Measurements from ENCODE around the gene DCUN1D1. TPM values are rescaled to one million over a fixed set of nuclear protein-coding genes. Genes with fewer than 3 reads are reported as not detected.

Gene DCUN1D1
- total RNA-seq, 4 donors from 2014 or later = 31.1 to 57.7 (median 43.4) TPM

GRCh38 chr3:183013074-183013473 lies 32.7 kb upstream of the DCUN1D1 start:
- TF ChIP-seq CTCF (IDR thresholded peaks at IDR 0.05; ENCODE audit: low read depth) = no peak

DNA sequence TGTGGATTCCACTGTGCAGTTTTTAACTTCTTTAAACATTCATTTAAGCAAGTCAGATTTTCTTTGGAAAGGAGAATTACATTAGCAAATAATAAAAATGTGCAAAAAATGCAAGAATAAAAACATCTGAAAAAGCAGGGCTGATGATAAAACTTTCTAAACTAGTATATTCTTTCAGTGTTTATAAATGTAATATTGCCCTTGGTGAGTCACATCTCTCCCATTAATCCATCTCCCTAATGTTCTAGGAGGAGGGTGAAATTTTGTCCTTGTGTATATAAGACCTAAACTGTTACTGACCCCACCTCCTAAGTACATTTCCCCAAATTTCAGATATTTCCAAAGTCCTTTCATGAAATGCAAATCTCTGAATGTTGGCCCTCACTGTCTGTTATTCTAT lies 28.5 kb upstream of the DCUN1D1 start:
- no peak for TF ChIP-seq CTCF (IDR thresholded peaks at IDR 0.05; ENCODE audit: low read depth)

DNA sequence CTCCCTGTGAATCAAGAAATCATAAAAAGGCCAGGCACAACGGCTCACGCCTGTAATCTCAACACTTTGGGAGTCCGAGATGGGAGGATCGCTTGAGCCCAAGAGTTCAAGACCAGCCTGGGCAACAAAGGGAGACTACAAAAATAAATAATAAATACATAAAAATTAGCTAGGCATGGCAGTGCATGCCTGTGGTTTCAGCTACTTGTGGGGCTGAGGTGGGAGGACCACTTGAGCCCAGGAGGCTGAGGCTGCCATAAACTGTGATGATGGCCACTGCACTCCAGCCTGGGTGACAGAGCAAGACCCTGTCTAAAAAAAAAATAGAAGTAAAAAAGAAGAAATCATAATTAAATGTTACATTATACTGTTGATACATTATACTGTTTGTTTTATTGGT lies 28.0 kb upstream of the DCUN1D1 start:
- no peak for TF ChIP-seq CTCF (IDR thresholded peaks at IDR 0.05; ENCODE audit: low read depth)

DNA sequence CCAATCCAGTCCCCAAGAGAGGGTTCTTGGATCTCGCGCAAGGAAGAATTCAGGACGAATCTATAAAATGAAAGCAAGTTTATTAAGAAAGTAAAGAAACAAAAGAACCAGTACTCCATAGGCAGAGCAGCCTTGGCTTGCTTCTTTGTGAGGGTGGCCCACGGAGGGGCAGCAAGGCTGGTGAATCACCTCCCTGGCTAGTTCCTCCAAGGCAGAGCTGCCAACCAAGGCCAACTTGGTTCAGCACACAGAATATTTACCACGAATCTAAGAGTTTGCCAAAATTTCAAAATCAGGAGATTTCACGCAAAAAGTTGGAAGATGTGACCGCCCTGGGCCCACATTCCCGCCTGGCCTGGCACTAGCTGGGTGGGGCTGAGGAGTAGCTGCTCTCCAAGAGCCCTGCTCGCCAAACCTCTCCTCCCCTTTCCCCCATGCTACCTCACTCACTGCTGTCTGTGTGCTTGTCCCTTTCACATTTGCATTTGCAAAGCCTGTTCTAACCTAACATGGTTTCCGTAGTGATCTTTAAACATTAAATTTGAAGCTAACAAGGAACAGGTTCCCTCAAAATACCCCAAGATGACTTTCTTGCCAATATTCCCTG lies 26.2 kb upstream of the DCUN1D1 start:
- no peak for TF ChIP-seq CTCF (IDR thresholded peaks at IDR 0.05; ENCODE audit: low read depth)

DNA sequence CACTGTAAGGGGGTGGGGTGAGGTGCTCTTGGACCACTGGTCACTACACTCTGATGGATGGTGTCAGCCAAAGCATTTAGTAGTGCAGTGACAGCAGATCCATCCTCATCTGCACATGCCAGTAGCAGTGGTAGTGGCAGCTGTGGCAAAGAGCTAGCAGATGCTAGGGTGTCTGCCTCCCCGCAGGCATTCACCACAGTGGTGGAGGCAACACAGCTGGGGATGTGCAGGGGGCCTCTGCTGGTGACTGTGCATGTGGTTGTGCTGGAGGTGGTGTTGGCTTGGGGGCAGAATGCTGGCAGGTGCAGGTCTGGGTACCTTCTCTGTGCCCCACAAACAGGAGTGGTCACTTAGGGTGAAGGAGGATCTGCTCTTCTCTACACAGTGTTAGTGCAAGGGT lies 19.4 kb upstream of the DCUN1D1 start:
- TF ChIP-seq CTCF (IDR thresholded peaks at IDR 0.05; ENCODE audit: low read depth) = no peak

DNA sequence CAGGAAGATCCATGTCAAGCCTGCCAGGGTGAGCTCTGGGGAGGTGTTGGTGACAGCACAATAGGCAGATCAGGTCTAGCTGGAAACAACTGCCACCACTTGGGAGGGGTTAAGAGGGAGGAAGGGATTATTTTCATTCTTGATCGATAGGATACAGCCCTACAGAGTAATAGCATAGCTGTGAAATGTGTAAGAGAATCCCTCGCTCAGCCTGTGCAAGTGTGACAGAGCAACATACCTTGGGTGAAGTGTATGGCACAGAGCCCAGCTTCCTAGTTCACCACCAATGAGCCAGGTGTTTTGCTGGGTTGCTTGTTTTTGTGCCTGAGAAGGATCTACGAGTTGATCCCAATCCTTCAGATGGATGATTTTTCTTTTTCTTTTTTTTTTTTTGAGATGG lies 9.2 kb upstream of the DCUN1D1 start:
- TF ChIP-seq CTCF (IDR thresholded peaks at IDR 0.05; ENCODE audit: low read depth) = no peak

GRCh38 chr3:182986021-182986420 lies 5.7 kb upstream of the DCUN1D1 start:
- no peak for TF ChIP-seq CTCF (IDR thresholded peaks at IDR 0.05; ENCODE audit: low read depth)

Measured in subcutaneous adipose tissue (tissue), 4 donors.